HG03045 (cell line): Measurements from ENCODE around the gene AGBL3.
"Not testable (repeated sequence)": the region's sequence is repeated elsewhere in the genome, so short reads cannot be mapped to it uniquely, and the experiment has no call there.

Experiments
- ATAC-seq: cut with Tn5 transposase; IDR thresholded peaks from one replicate; pipeline ENCODE4 v1.9.1; 2021; ENCODE audit warnings: mild to moderate bottlenecking, moderate library complexity; ENCODE audit not compliant: unreplicated experiment

Gene AGBL3

GRCh38 chr7:134962270-134962780, 24.0 kb upstream of the AGBL3 start:
- no peak for ATAC-seq

- no peak for ATAC-seq
These were observed 23.3 kb upstream of the AGBL3 start for GRCh38 chr7:134963036-134963435.

- ATAC-seq = no peak
These were observed 19.6 kb upstream of the AGBL3 start for GRCh38 chr7:134966691-134967090.

- ATAC-seq = no peak
These were observed 18.2 kb upstream of the AGBL3 start for GRCh38 chr7:134968110-134968509.

- ATAC-seq = not testable (repeated sequence)
These were observed 4.7 kb upstream of the AGBL3 start for GRCh38 chr7:134981645-134982044.

GRCh38 chr7:134985894-134986362, 380 bp upstream of the AGBL3 start:
- ATAC-seq = peak; percentile 41

- no peak for ATAC-seq
These were observed 1.9 kb downstream of the AGBL3 start for GRCh38 chr7:134988161-134988560.

GRCh38 chr7:134991469-134992339, 5.4 kb downstream of the AGBL3 start:
- ATAC-seq = no peak

- peak; percentile 58 for ATAC-seq
These were observed 6.4 kb downstream of the AGBL3 start for GRCh38 chr7:134992626-134993179.

- no peak for ATAC-seq
These were observed 7.7 kb downstream of the AGBL3 start for GRCh38 chr7:134993877-134994456.

- ATAC-seq = peak; percentile 54
These were observed 9.2 kb downstream of the AGBL3 start for GRCh38 chr7:134995239-134996096.

GRCh38 chr7:134996097-134996550, 9.8 kb downstream of the AGBL3 start:
- peak; percentile 53 for ATAC-seq

GRCh38 chr7:134997214-134997885, 11.0 kb downstream of the AGBL3 start:
- ATAC-seq = no peak

GRCh38 chr7:134999136-134999535, 12.8 kb downstream of the AGBL3 start:
- no peak for ATAC-seq

GRCh38 chr7:135001390-135002165, 15.3 kb downstream of the AGBL3 start:
- no peak for ATAC-seq

- no peak for ATAC-seq
These were observed 25.9 kb downstream of the AGBL3 start for GRCh38 chr7:135012229-135012628.

- ATAC-seq = no peak
These were observed 37.3 kb downstream of the AGBL3 start for GRCh38 chr7:135023622-135024021.

GRCh38 chr7:135035252-135035651, 48.9 kb downstream of the AGBL3 start:
- ATAC-seq = no peak

GRCh38 chr7:135067017-135067416, 80.7 kb downstream of the AGBL3 start:
- not testable (repeated sequence) for ATAC-seq
